Measurements from ENCODE around the gene ZNF644.

The ZNF644 gene

GRCh38 chr1:90995311-90995894, 26.4 kb downstream of the ZNF644 start:
- Histone ChIP-seq H3F3A (ENCODE audit: control insufficient read depth, insufficient read depth) (no peaks in the 10 kb centered on the region), H3K79me2 (ENCODE audit: control insufficient read depth, low read length) (peaks cover 96% of the 10 kb centered on the region), H3K27me3 (ENCODE audit: control insufficient read depth, low read length) (no peaks in the 10 kb centered on the region), H3K9me2 (replicated peaks; ENCODE audit: control insufficient read depth, low read length) (no peaks in the 10 kb centered on the region), H3K9me3 (ENCODE audit: control insufficient read depth, insufficient read depth, low read length) (peaks cover 9% of the 10 kb centered on the region; the same call in 1 of the 2 replicates), H3K4me2 (ENCODE audit: low read length) (no peak overlapping the region), H4K20me1 (ENCODE audit: control insufficient read depth, insufficient read depth, low read depth, low read length) (no peaks in the 10 kb centered on the region), H3K36me3 (ENCODE audit: control insufficient read depth, low read length) (peaks cover 56% of the 10 kb centered on the region), H3K4me3 (ENCODE audit: low read length) (no peak overlapping the region), H3K4me1 (ENCODE audit: control insufficient read depth, low read length) (peaks cover 7% of the 10 kb centered on the region), H3K27ac (ENCODE audit: low read depth, low read length) (no peak overlapping the region)
- TF ChIP-seq EZH2phosphoT487 (IDR thresholded peaks at IDR 0.05; ENCODE audit: borderline replicate concordance, low read length) = no peak
- TF ChIP-seq CTCF (IDR thresholded peaks at IDR 0.05; ENCODE audit: low read depth, low read length, poor library complexity, severe bottlenecking) = no peak

GRCh38 chr1:90994461-90994860, 27.4 kb downstream of the ZNF644 start:
- Histone ChIP-seq H3K9me3 (ENCODE audit: control insufficient read depth, insufficient read depth, low read length) (peaks cover 14% of the 10 kb centered on the region; the same call in 1 of the 2 replicates), H3K27me3 (ENCODE audit: control insufficient read depth, low read length) (no peaks in the 10 kb centered on the region), H3K27ac (ENCODE audit: low read depth, low read length) (no peak overlapping the region), H3K36me3 (ENCODE audit: control insufficient read depth, low read length) (peaks cover 65% of the 10 kb centered on the region), H3K79me2 (ENCODE audit: control insufficient read depth, low read length) (peaks cover 100% of the 10 kb centered on the region), H3K4me1 (ENCODE audit: control insufficient read depth, low read length) (peaks cover 16% of the 10 kb centered on the region), H4K20me1 (ENCODE audit: control insufficient read depth, insufficient read depth, low read depth, low read length) (no peaks in the 10 kb centered on the region), H3K4me2 (ENCODE audit: low read length) (no peak overlapping the region), H3F3A (ENCODE audit: control insufficient read depth, insufficient read depth) (no peaks in the 10 kb centered on the region), H3K9me2 (replicated peaks; ENCODE audit: control insufficient read depth, low read length) (no peaks in the 10 kb centered on the region), H3K4me3 (ENCODE audit: low read length) (no peak overlapping the region)
- TF ChIP-seq CTCF (IDR thresholded peaks at IDR 0.05; ENCODE audit: low read depth, low read length, poor library complexity, severe bottlenecking) (no peak), EZH2phosphoT487 (IDR thresholded peaks at IDR 0.05; ENCODE audit: borderline replicate concordance, low read length) (no peak)

- Histone ChIP-seq H4K20me1 (ENCODE audit: control insufficient read depth, insufficient read depth, low read depth, low read length) (no peaks in the 10 kb centered on the region), H3K9me3 (ENCODE audit: control insufficient read depth, insufficient read depth, low read length) (peaks cover 26% of the 10 kb centered on the region; the same call in 1 of the 2 replicates), H3K36me3 (ENCODE audit: control insufficient read depth, low read length) (peaks cover 77% of the 10 kb centered on the region), H3K27me3 (ENCODE audit: control insufficient read depth, low read length) (no peaks in the 10 kb centered on the region), H3F3A (ENCODE audit: control insufficient read depth, insufficient read depth) (no peaks in the 10 kb centered on the region), H3K79me2 (ENCODE audit: control insufficient read depth, low read length) (peaks cover 100% of the 10 kb centered on the region), H3K4me2 (ENCODE audit: low read length) (no peak overlapping the region), H3K4me1 (ENCODE audit: control insufficient read depth, low read length) (peaks cover 18% of the 10 kb centered on the region), H3K4me3 (ENCODE audit: low read length) (no peak overlapping the region), H3K27ac (ENCODE audit: low read depth, low read length) (no peak overlapping the region), H3K9me2 (replicated peaks; ENCODE audit: control insufficient read depth, low read length) (no peaks in the 10 kb centered on the region)
- TF ChIP-seq CTCF (IDR thresholded peaks at IDR 0.05; ENCODE audit: low read depth, low read length, poor library complexity, severe bottlenecking) = no peak
Measured at GRCh38 chr1:90993245-90993644, 28.6 kb downstream of the ZNF644 start.

Measured in DOHH2 (cell line).